ENCODE measurements around the gene CCR2.
"Not testable (repeated sequence)": the region's sequence is repeated elsewhere in the genome, so short reads cannot be mapped to it uniquely, and the experiment has no call there.

CCR2 gene

GRCh38 chr3:46380471-46381221 is 26.7 kb downstream of the CCR2 start:
- DNase-seq (ENCODE audit: low read depth), result no peak

GRCh38 chr3:46381625-46382024 is 27.7 kb downstream of the CCR2 start:
- DNase-seq (ENCODE audit: low read depth), result no peak

- DNase-seq (ENCODE audit: low read depth), result no peak
Measured at GRCh38 chr3:46383211-46383950, 29.5 kb downstream of the CCR2 start.

DNA sequence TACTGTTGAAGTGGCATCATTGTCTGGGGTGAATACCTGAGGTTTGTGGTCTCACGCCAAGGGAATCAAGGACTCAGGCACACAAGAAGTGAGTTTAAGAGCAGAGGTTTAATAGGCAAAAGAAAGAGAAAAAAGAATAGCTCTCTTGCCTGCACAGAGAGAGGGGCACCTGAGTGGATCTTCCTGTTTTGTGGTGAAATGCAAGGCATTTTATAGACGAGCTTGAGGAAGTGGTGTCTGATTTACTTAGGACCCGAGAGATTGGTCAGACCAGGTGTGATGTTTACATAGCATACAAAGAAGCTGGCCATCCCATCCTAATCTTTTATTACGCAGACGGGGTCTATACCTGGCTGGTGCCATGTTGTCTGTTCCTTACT is 30.0 kb downstream of the CCR2 start:
- no peak for DNase-seq (ENCODE audit: low read depth)

GRCh38 chr3:46386205-46386604 is 32.3 kb downstream of the CCR2 start:
- DNase-seq (ENCODE audit: low read depth), result no peak

- not testable (repeated sequence) for DNase-seq (ENCODE audit: low read depth)
Measured at GRCh38 chr3:46388847-46389246, 34.9 kb downstream of the CCR2 start.

DNA sequence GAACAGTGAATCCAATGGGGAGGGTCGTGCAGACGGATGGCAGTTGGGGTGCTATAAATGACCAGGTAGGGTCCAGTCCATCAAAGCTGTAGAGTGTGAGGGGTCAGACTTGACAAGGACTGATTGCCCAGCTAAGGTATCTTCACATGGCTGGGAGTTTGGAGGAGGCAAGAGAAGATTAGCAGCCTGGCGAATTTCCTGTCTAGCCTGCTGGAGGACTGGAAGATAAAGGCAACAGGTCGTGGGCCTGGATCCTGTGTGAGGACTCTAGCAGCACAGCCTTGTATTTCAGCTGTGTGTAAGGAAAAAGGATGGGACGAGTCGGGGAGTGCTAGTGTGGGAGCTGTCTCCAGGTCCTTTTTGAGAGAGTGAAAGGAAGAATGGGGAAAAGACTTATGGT is 35.4 kb downstream of the CCR2 start:
- DNase-seq (ENCODE audit: low read depth), result no peak

DNA sequence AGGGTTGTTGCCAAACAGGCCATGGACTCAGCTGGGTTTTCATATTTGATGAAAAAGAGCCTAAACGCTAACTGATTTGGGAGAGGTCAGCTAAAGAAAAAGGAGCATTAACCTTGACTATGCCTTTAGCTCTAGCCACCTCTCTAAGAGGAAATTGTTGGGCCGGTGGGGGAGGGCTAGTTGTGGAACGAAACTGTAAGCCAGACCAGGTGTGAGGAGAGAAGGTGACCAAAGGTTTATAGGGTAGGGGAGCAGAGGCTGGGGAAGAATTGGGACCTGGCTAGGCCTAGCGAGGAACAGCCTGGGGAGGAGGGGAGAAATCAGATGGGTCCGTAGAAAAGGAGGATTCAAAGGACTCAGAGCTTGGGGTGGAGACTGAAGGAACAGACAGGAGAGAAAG is 37.6 kb downstream of the CCR2 start:
- DNase-seq (ENCODE audit: low read depth), result not testable (repeated sequence)

GRCh38 chr3:46393011-46393410 is 39.1 kb downstream of the CCR2 start:
- DNase-seq (ENCODE audit: low read depth), result no peak

DNA sequence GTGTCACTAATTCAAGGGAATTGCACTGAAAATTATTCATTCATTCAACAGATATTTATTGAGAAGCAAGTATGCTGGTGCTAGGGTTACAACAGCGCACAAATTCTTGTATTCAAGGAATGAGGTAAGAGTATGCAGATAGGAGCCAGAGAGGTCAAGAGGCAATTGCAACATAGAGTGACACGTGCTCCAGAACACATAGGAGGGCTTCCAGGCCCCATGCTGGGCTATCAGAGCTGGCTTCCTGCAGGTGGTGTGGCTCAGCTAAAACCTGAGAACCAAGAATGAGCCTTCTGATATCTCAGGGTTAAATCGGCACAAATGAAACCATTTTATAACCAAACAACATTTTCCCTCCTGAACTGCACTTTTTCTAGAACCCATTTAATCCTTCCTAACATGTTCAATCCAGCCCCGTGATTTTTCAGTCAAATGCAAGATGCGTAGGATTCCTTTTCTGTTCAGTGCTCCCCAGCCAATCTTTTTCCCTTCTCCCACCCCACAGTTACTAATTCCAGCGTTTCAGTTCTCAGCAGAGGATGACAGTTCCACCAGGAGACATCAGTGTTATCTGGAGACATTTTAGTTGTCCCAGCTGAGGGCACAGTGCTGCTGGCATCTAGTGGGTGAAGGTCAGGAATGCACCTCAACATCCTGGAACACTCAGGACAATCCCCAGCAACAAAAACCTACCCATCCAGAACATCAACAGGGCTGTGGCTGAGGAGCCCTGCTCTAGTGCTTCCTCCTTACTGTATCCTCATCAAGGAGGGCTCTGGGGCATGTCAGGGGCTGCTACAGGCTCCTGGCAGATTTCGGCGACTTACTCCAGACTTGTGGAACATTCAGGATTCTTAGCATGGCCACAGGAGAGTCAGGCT is 39.9 kb downstream of the CCR2 start:
- no peak for DNase-seq (ENCODE audit: low read depth)

DNA sequence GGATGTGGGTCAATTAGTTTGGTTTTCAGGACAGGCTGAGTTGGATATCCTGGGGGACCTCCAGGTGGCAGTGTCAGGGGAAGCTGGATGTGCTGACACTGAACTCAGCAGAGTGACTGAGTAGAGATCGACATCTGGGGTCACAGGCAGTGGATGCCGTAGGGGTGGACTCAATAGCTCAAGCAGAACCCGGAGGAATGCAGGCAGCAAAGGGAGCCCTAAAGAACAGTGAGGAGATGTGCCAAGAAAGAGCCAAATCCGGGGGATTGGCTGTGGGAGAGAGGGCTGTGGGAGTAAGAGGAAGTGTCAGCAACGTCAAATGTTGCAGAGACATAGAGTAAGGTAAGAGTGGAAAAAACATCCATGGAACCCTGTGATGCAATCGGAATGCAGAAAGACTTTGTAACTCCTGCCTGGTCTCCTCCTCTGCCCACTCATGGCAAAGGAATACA is 41.3 kb downstream of the CCR2 start:
- no peak for DNase-seq (ENCODE audit: low read depth)

DNA sequence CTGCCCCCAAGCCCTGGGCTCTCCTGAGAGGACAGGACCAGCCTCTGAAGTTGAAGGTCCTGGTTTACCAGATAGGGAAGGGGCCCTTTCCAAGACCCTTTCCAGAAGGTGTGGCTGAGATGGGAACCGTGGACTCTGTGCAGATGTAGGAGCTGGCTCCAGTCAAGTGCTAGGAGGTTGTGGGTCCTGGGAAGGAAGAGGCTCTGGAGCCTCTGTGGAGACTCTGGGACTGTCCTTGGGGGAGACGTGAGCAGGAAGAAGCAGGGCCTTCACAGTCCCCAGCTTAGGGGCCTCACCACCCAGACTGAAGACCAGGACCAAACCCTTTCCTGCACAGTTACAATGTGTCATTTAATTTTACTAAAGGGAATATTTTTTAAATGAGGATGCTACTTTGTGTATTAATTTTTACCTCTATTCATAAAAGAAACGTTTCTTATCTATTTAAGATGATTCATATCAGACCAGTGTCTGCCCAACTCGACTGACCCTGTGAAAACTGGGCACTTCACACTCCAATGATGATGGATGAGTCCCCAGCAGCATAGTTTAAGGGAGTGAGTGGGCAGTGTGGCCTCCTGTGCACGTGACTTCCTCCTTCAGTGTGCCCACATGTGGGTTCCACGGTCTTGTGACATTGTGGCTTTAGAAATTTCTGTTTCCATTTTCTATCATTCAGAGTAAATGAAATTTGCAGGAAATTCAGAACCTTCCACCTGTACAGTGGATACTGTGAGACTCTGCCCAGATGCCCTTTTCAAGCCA is 42.0 kb downstream of the CCR2 start:
- no peak for DNase-seq (ENCODE audit: low read depth)

GRCh38 chr3:46397111-46397510 is 43.2 kb downstream of the CCR2 start:
- no peak for DNase-seq (ENCODE audit: low read depth)

DNA sequence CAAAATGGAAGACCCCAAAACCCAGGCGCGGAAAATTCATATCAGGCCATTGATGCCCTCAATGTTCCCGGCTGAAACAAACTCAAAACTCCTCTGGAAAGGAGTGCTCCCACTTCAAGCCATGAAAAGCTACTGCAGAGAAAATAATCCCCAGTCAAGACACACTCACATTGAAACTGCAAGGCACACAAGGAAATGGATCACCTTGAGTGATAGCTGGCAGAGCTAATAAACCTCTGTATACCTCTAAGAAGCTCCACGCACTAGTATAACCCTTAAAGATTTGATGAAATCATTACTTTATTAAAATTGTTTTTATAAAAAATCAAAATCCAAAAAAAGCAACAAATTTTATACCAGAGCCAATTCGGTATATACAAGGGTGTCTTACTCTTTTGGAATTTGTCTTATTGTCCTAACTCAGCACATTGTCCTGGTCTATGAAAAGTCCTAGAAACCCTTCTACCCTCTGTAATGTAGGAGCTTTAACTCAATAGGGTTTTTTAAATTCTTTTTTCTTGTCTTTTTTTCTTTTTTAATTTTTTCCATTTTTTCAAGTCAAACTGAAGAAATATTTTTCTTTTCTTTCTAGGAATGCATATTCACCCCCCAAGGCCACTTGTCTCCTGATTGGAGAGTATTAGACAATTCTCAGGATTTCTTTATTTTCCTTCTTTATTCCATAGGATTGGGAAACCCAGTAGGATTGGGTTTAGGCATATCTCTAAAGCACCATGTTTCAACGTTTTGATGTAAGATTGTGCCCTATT is 44.5 kb downstream of the CCR2 start:
- DNase-seq (ENCODE audit: low read depth), result no peak

GRCh38 chr3:46399098-46399497 is 45.2 kb downstream of the CCR2 start:
- DNase-seq (ENCODE audit: low read depth), result no peak

GRCh38 chr3:46399557-46399956 is 45.6 kb downstream of the CCR2 start:
- no peak for DNase-seq (ENCODE audit: low read depth)

DNA sequence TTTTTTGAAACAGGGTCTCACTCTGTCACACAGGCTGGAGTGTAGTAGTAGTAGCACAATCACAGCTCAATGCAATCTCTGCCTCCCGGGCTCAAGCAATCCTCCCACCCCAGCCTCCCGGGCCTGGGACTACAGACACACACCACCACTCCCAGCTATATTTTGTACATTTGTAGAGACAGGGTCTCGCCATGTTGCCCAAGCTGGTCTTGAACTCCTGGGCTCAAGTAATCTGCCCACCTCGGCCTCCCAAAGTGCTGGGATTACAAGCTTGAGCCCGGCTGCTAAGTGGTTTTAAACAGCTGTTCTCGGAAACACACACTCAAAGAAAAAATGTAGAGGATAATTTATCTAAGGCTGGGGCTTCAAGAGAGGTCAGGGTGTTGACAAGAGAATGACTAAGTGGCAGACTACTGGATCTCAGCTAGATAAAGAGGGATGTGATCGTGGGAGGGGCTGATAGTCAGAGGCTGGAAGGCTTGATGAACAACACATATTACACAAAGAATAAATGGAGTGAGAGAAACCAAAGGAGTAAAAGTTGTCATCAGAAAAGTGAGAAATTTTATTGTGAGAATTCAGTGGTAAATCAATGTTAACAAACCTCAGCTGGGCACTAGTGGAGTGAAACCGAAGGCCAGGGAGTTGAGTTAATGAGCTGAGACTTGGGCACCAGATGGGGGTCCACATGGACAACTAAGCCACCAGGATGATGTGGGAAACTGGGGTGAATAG is 46.3 kb downstream of the CCR2 start:
- DNase-seq (ENCODE audit: low read depth), result no peak

DNA sequence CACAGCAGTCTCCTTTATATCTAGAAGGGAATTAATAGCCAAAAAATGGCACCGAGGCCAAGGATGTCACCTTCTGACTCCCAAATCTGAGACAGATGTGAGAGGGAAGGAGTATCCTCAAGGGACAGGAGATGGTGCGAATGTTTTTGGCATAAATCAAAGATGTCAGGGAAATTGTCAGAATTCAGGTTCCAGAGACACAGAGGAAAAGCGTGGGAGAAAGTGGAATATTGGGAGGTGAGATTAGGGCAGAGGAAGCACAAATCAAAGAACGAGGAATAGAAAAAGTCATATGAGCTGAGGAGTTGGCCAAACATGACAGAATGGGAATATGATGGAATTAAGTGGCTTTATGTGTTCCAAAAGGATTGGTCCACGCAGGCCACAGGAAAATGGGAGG is 46.9 kb downstream of the CCR2 start:
- DNase-seq (ENCODE audit: low read depth), result no peak

- no peak for DNase-seq (ENCODE audit: low read depth)
Measured at GRCh38 chr3:46401579-46401978, 47.7 kb downstream of the CCR2 start.

DNA sequence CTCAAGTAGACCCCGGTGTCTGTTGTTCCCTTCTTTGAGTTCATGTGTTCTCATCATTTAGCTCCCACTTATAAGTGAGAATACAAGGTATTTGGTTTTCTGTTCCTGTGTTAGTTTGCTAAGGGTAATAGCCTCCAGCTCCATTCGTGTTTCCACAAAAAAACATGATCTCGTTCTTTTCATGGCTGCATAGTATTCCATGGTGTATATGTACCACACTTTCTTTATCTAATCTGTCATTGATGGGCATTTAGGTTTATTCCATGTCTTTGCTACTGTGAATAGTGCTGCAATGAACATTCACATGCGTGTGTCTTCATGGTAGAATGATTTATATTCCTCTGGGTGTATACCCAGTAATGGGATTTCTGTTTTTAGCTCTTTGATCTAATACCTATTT is 49.0 kb downstream of the CCR2 start:
- DNase-seq (ENCODE audit: low read depth), result not testable (repeated sequence)

Data from CMK (cell line).